ENCODE results near the gene FAM174A.
A peak's percentile ranks its signal among the peaks of the same experiment; 100 is the strongest.

FAM174A gene

DNA sequence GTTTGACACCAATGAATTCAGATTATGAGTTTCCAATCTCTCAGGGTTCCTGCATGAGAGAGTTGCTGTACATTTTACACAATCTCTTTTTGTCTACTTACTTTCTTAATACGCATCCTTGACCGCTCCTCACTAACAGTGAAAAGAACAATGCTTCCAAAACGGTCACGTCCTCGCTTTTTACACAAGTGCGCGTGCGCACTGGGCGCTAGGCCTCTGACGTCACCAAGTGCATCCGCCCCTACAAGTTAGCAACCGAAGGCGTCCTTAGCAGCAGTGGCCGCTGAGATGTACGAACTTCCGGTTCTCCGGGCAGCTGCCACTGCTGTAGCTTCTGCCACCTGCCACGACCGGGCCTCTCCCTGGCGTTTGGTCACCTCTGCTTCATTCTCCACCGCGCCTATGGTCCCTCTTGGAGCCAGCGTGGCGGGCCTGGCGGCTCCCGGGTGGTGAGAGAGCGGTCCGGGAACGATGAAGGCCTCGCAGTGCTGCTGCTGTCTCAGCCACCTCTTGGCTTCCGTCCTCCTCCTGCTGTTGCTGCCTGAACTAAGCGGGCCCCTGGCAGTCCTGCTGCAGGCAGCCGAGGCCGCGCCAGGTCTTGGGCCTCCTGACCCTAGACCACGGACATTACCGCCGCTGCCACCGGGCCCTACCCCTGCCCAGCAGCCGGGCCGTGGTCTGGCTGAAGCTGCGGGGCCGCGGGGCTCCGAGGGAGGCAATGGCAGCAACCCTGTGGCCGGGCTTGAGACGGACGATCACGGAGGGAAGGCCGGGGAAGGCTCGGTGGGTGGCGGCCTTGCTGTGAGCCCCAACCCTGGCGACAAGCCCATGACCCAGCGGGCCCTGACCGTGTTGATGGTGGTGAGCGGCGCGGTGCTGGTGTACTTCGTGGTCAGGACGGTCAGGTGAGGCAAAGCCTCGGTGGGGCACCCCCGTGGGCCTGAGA is at the start of gene FAM174A:
Gene FAM174A, plus strand, starts transcription at position 315 of the 946 bp plus-strand sequence. Its CDS starts 157 bp downstream, at position 472.
- peak; percentile 88 to 91 (median 88) for DNase-seq (ENCODE audit: low read depth in 3 of 3)

DNA sequence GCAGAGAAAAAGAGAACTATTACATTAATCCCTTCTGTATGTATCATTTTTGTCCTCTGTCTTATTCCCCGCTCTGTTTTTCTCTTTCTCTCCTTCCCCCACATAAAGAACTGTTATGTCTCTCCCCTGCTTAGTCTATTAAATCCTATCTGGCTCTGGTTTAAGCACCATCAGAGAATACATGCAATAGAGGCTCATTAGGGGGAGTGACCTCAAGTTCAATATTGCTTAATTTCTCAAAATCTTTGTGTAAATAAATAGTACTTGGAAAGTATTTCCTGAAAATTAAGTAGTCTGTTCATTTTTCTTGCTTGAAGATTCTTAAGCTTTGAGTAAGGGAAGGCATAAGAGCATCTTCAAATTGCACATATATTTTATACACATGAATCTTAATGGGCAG is 41.2 kb upstream of the FAM174A start:
- no peak for DNase-seq (ENCODE audit: low read depth in 3 of 3)

DNA sequence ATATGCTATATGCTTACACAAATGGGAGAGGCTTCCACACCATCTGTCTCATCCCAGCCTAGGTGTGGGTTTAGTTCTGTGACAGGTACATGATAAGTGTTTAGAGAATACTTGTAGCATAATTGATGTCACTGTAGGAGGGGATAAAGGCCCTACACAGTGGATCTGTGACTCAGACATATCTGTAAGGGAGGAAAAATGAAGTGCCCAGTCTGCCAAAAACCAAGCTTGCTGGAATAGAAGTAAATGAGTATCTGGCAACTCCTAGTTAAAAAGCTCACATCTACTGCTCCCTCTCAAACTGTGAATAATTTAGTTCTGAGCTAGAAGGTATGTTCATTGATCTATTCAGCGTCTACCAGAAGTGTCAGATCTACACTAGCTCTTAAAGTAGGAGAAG is 38.9 kb upstream of the FAM174A start:
- DNase-seq (ENCODE audit: low read depth in 3 of 3), result no peak

DNA sequence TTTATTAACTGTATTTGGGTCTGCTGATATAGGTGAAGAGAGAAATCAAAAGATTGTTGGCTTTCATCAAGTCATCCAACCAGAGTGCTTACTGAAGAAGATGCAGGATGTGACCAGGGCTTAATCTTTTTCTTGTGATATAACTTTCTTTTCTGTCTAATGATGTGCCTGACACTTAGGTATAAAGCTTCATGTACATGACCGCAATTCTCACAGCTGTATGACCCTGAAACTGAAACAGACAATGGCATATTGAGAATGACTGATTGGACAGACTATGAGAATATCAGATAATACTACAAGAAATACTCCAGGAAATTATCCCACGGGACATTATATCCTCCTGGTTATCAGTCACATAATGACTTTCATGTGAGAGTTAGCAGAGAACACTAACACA is 32.5 kb upstream of the FAM174A start:
- no peak for DNase-seq (ENCODE audit: low read depth in 3 of 3)

DNA sequence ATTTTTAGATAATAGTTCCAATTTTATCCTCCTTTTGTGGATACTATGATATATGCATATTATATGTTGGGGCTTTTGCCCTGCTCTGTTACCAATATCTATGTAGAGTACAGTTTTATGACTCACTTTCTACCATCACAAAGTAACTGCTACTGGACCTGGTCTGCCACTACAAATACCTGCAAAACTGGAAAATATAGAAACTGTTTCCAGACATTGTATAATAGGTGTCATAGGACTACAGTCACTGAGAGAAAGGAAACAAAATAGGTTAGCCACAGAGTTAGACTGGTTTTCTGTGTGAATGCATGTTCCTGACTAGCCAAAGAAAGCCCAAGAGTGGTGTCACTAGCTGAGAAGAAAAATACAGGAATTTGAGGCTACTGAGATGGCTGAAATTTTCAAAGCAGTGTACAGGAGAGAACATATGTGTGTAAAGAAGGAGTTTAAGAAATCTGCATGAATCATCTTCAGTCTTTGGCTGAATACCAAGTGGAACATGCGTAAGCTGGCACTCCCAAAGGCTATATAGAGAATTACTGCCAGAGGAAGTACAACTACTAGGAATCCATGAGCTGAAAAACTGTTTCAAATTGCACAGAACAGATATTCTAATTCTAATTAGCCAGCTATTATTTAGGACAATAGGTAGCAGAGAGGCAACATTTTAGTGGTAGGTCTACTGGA is 29.0 kb upstream of the FAM174A start:
- no peak for DNase-seq (ENCODE audit: low read depth in 3 of 3)

DNA sequence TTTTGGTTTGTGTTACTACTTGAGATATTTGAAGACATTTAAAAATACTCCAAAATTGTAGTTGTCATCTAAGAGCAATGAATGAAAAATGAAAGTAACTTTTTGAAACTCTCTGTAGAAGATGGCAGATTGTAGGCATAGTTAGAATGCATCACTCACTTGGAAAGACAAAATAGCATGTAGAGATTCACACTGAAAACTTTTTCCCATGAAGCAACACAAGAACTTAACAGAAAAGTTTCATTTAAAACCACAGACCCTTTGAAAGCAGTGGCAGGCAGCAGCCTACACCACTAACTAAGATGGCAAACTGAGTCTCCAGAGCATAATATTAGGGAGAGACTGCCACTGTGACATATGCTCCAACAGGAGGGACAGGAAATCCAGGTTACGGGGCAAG is 18.9 kb upstream of the FAM174A start:
- no peak for DNase-seq (ENCODE audit: low read depth in 3 of 3)

DNA sequence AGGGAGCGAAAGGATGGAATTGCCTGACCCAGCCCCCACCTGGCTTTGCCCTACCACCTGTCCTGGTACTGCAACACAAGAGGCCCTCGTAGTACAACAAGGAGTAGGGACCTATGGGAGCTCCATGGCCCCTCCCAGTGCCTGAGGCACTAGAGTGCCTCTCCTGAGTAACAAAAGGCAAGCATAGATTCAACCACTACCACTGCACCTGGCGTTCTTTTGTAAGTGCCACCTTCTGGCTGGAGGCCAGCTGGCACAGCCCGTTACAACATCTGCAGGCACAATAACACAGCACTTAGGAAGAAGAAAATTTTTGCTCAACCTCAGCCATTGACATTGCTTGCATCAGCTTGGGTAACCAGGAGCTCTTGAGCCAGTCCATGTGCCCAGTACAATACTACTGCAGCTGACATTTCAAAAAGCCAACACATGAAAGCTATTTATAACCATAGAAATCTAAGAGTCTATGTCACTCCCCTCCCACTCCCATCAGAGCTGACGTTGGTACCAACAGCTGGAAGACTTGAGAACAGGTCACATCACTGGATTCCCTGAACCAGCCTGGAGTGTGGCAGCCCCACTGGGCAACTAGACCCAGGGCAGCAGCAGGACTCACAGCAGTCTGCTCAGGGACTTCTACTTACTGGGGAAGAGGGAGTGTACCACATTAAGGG is 17.7 kb upstream of the FAM174A start:
- DNase-seq (ENCODE audit: low read depth in 3 of 3), result no peak

DNA sequence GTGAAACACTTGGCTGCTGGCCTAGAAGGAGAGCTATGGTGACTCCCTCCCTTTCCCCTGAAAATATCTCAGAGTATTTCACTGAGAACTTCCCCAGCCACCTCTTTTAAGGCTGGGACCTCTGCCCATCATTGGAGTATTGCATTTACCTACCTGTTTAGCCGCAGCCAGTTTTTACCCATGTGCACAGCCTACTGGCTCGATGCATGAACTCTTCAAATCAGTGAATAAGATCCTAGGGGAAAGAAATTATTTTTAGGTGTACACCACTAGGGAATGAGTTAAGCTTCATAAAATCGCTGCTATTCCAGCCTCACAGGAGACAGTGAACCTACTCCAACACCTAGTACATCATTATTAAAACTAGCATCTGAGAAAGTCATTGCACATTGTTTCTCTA is 16.8 kb upstream of the FAM174A start:
- no peak for DNase-seq (ENCODE audit: low read depth in 3 of 3)

DNA sequence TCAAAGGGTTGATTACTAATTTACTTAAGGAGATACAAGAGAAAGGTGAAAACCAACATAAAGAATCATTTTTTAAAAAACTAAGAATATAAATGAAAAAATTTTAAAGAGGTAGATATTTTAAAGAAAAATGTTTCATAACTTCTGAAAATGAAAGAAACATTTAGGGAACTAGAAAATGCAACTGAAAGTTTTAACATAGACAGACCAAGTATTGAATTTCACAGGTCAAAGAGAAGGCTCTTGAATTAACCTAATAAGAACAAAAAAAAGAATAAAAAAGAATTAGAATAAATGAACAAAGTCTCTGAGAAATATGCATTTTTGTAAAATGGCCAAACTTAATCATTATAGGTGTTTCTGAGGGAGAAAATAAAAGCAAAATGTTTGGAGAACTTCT is 16.1 kb upstream of the FAM174A start:
- DNase-seq (ENCODE audit: low read depth in 3 of 3), result no peak

DNA sequence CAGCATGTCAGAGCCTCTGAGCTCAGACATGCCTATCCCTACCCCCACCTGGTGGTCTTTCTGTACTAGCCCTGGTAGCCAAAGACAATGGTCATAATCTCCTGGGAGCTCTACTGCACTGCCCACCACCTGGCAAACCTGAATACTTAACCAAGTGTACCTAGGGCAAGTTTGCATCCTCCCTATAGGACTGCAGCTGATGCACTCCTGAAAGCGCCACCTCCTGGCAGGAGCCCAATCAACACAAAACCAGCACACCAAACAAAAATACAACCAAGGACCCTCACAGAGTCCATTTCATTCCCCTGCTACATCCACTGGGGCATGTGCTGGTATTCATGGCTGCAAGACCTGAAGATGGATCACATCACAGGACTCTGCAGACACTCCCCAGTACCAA is 14.8 kb upstream of the FAM174A start:
- no peak for DNase-seq (ENCODE audit: low read depth in 3 of 3)

DNA sequence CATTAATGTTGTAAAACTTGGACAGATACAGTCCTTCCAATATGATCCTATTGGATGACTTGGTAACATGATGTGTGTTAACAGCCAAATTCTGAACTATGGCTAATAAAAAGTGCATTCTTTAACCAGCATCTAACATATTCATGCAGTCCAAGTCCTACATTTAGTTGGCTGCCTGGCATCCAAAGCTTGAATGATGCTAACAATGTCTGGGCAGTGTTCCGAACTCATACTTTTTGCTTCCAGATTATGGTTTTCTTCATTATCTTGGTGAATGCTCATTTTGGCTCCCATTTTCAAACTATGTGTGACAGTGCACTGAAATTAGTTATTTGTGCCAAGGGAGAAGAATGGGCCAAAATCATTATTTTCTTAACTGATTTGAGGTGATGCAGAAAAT is 2.8 kb downstream of the FAM174A start:
- no peak for DNase-seq (ENCODE audit: low read depth in 3 of 3)

DNA sequence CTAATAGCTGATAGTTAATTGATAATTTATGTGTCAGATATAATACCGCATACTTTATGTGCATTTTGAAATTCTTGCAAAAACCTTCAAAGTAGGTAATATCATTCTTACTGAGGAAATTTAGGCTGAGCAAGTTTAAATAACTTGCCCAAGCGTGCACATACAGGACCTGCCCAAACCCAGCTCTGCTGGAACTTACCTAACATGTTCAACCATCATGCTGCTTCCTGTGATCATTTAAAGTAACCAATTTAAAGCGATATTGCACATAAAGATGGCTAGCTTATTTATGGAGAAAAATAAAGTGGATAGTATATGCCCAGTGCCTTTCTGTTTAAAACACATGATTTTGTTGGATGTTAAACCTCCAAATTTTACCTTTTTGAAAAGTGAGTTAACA is 4.3 kb downstream of the FAM174A start:
- no peak for DNase-seq (ENCODE audit: low read depth in 3 of 3)

DNA sequence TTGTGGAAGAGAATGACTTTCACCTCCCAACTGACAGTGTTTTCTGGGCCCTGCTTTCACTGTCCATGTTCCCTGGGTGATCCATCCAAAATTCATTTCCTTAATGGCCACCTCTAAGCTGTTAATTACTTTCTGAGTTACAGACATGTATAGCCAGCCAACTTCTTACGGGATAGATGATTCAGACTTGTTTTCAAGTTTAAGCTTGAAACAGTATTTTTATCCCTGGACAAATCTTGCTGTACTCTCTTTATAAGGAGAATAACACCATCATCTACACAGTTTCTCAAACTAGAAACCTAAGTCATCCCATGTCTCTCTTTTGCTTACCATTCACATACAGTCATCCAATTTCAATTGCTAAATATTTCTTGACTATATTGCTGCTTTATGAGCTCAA is 6.9 kb downstream of the FAM174A start:
- no peak for DNase-seq (ENCODE audit: low read depth in 3 of 3)

DNA sequence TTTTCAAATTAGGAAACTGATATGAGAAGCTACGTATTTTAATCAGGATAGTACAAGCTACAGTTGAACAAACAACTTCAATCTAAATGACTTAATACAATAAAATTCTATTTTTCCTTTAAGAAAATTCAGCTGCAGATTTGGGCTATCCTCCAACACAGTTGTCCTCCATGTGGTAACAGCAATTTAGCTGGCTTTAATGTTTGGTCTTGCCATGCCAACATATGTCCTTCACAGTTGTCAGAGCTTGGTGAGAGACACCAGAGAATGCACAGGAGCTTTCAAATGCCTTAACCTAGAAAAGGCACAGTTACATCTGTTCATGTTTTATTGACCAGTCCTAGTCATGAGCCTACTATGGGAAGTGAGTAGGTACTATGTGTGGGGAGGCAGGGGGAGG is 10.8 kb downstream of the FAM174A start:
- no peak for DNase-seq (ENCODE audit: low read depth in 3 of 3)

DNA sequence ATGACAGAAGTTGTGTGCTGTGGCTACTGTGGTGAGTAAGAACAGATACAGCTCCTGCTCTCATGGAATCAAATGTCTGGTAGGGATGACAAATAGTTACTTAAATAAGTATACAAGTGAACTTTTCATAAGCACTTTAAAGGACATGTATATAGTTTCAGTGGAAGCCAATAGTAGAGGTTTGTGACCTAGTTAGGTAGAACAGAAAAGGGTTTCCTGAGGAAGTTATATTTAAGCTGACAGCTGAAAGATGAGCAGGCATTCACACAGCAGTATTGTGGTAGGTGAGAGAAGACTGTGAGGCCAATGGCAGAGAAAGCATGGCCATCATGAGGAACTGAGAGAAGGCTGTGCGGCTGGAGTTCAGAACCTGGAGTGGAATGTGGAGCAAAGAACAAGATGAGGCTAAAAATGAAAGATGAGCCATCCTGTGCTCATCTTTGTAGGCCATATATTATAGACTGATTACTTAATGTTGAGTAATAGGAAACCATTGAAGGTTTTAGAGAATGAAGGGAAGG is 15.4 kb downstream of the FAM174A start:
- DNase-seq (ENCODE audit: low read depth in 3 of 3), result no peak

DNA sequence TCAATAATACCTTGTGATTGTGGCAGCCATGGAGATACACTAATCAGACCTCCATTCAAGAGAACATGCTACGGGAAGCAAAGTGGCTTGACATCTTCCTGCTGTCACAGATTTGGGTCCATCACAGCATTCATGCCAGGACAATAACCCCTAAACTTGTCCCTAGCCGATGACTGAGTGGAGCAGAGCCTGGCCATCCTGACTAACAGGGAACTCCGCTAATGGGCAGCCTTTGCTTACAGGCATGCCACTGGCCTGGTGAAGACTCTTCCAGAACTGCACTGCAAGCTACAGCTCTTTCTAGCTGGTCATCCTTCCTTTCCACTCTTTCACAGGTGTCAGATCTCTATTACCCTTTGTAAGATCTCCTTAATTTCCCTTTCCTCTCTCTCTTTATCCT is 16.0 kb downstream of the FAM174A start:
- DNase-seq (ENCODE audit: low read depth in 3 of 3), result no peak

DNA sequence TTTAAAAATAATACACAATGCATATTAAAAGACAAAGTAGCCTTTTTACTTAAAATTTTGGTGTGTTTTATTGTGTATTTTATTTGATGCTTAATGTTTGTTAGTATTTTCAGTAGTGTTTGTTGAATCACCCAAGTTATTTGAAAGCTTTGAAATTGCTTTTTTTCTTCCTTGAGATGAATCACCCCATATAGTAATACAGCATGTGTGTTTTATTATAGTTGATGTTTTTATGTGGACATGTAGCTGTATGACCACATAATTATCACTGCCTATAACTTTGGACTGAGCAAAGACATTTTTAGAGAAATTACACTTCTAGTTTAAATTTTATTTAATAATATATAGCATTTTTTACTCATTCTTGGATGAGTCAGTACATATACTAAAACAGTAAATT is 18.0 kb downstream of the FAM174A start:
- no peak for DNase-seq (ENCODE audit: low read depth in 3 of 3)

DNA sequence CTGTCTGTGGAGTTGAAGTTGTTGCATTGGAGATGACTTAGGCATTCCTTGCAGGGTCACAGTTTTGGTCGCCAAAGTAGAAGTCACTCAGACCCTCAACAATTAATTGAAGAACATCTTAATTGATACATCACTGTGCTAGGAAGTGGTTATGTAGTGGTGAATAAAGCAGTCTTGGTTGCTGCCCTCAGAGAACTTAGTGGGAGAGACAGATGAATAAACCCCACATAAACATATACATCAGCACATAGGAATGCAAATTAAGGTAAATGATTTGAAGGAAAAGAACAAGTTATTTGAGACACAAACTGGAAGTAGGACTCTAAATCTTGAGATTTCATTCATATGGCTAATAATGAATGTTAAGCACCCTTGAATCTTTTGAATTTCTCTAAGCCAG is 25.7 kb downstream of the FAM174A start:
- no peak for DNase-seq (ENCODE audit: low read depth in 3 of 3)

DNA sequence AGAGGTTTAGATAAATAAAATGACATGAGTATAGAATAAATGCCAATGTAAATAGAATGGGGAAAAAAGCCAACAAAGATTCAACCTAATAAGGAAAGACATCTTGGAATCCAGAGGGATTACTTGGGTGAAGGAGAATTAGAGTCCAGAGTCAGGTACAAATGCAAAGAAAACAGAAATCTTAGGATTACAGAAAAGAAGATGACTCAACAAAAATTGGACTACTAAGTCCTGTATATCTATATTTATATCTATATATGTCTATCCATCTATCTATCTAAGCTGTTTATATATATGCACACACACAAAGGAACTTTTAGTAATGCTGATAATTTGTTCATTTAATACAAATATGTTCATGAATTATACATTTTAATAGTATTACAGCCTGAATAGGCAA is 27.6 kb downstream of the FAM174A start:
- DNase-seq (ENCODE audit: low read depth in 3 of 3), result no peak

DNA sequence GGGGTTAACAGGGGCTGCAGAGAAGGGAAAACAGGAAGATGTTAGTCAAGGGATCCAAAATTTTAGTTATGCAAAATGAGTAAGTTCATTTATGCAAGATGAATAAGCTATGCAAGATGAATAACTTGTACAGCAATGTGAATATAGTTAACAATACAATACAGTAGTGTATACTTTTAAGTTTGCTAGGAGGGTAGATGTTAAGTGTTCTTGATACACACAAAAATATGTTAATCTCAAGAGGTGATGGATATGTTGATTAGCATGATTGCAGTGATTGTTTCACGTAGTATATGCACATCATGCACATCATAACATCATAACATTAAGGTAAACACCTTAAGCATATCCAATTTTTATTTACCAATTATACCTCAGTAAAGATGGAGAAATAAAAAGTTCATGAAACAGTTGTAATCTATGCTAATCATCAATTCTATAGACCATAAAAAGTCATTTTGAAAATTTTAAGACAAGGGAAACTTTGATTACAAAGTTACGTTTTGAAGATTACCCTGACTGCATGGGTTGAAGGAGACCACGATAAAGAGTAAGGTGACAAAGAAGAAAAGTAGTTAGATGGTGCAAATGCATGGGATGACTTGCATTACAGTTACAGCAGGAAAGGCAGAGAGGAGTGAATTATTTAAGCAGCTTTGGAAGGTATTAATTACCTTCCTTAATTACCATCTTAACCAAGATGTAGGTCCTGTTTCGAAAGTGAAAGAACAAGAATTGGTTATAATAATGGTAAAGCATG is 31.4 kb downstream of the FAM174A start:
- no peak for DNase-seq (ENCODE audit: low read depth in 3 of 3)

DNA sequence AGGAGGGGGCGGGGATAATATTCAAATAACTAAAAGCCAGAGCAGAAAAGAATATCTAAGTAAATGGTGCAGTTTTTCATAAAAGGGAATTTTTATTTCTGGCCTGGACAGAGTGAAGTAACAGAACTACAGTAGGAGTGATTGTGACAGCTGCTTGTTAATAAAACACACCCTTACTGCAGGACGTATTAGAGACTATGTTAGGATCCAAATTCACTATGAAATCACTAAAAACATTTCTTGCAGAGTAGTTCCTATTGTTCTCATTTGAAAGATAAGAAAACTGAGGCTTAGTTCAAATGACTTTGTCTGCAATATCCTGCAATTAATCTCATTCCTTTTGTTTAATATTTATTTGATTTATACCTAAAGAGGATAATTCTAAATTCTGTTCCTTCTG is 39.5 kb downstream of the FAM174A start:
- no peak for DNase-seq (ENCODE audit: low read depth in 3 of 3)

DNA sequence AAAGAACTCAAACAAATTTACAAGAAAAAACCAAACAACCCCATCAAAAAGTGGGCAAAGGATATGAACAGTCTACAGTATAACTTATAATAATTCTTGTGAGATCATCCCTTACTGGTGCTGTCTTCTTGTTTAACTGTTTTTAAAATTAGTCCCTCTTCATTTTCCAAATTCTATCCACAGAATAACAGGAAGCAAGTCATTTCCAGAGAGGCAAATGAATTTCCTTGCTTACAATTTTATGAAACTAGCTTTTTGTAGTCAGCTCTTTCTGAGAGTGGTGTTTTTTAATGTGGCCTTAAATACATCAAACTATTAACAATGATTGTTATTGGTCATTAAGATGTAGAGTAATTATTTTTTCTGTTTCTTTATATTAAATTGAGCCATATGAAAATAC is 40.6 kb downstream of the FAM174A start:
- DNase-seq (ENCODE audit: low read depth in 3 of 3), result no peak

Data from stimulated activated CD4-positive, alpha-beta T cell treated with anti-CD3 and anti-CD28 coated beads, TNF-alpha, amount 100 ng/mL, for 48 hours (primary cell).